NCI-H2196 treated with DMSO at 0.1 percent for 48 hours (cell line): Measurements from ENCODE around the gene SLA2.
"Not testable (repeated sequence)": the region's sequence is repeated elsewhere in the genome, so short reads cannot be mapped to it uniquely, and the experiment has no call there.

Source experiments
- DNase-seq: peaks from one replicate; lab custom pipeline; 2025; ENCODE audit not compliant: unreplicated experiment; lab: John Stamatoyannopoulos, UW

The SLA2 gene

DNA sequence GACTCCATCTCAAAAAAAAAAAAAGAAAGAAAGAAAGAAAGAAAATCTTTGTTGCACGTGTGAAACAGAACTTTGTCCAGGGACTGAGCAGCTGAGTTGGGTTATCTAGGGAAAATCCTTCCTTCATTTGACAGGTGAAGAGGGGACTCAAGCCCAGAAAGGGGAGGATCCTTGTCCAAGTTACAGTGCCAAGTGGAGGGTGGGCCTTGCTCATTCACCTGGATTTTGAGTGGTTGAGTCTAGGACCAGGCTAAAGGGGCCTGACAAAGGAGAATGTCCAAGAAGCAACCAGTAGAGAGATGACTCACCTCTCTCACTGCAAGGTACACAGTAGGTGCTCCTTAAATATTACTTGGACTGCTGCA lies 69.9 kb downstream of the SLA2 start:
- DNase-seq, result no peak

DNA sequence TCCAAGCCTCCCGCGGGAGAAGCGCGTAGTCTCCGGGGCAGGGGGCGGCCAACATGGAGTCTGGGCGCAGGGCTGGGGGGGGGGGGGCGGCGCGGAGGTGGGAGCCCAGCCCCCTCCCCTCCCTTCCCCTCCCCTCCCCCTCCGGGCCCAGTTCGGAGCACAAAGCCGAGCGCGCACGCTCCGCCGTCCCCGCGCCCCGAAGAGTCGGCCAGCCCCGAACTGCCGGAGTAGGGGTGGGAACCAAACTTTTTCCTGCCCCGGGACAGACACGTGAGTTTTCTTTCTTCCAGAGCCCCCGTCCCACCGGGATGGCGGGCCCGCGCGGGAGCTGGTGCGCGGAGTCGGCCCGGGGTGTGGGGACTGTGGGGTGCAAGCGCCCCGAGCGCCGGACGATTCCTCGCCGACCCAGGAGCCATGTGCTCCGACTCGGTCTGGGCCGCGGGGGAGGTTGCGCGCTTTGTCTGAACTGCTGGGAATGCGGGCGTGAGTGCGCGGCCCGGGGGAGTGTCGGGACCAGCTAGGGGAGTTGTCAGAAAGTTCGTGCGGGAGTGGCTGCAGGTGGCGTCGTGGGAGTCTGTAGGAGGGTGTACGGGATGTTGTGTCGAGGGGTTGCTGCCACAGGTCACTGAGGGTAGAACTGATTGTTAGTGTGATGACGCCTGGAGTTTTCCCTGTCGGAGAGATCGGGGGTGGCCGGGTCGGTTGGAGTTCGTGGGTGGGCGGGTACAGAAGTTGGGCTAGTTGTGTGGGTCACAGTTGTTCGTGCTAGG lies 71.4 kb downstream of the SLA2 start:
- DNase-seq, result no peak

DNA sequence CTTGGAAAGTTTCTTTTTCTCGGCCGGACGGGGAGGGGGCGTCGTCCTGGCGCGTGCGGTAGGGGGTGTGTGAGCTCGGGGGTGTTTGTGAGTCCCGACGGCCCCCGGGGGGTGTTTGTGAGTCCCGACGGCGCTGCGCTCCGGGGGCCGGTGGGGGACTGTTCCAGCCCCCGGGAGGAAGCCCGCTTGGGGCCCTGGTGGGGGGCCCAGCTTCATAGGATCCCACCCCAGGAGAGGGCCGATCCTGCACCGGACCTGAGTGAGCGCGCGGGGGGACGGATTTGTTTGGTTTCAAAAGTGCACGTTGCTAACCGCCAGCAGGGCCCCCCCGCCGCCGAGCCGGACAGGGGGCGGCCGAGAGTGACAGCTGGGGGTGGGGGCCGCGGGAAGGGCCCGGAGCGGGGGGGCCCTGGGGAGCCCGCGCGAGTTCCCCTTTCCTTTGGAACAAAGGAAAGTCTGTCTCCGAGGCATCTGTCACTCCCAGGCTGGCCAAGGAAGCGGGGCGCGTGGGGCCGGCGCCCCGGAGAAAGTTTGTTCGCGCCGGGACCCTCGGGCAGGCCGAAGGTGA lies 72.1 kb downstream of the SLA2 start:
- no peak for DNase-seq

DNA sequence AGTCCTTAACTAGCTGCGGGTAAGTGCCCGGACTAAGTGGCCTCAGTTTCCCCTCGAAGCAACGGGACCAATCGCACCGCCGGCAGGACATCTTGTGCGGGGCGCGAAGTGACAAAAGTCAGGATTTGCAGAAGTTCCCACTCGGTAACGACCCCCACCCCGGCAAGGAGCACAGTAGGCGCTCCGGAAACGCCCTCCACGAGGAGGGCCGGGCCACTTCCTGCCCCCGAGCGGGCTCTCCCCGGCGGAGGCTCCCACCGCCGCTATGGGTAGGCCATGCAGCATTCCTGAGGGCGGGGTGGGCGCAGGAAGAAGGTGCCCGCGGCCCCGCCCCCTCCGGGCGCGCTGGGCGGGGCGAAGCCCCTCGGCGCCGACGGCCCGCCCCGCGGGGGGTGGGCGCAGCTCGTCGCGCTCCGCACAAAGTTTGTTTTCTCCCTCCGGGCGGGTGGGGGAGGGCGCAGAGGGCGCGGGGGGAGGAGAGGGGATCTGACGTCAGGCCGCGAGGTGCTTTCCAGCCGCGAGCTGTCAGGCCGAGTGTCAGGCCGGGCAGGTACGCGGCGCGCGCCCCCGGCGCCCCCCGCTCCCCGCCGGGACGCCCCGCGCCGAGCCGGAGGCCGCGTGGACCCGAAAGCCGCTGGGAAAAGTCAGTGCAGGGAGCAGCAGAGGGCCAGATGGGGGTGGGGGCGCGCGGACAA lies 72.7 kb downstream of the SLA2 start, which contains the start of gene TGIF2:
Gene TGIF2, plus strand, starts transcription at position 495 of the 695 bp plus-strand sequence. CDS start 5,178 bp downstream, outside the sequence.
- no peak for DNase-seq

DNA sequence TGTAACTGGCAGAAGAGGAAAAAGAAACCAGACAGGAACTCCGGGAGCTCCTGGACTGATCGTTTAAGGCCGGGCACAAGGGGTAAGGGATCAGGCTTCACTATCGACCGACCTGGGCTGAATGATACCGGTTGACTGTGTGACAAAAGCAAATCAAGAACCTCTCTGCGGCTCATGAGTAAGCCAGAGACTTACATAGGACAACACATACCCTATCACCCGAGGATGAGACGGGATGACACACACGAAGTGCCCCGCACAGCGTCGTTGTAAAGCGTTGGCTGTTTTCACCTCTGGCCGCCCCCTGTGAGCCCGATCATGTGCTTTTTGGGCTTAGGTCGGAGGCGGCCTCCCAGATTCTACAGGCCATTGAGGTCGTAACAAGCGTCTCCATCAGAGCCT lies 73.3 kb downstream of the SLA2 start:
- no peak for DNase-seq

DNA sequence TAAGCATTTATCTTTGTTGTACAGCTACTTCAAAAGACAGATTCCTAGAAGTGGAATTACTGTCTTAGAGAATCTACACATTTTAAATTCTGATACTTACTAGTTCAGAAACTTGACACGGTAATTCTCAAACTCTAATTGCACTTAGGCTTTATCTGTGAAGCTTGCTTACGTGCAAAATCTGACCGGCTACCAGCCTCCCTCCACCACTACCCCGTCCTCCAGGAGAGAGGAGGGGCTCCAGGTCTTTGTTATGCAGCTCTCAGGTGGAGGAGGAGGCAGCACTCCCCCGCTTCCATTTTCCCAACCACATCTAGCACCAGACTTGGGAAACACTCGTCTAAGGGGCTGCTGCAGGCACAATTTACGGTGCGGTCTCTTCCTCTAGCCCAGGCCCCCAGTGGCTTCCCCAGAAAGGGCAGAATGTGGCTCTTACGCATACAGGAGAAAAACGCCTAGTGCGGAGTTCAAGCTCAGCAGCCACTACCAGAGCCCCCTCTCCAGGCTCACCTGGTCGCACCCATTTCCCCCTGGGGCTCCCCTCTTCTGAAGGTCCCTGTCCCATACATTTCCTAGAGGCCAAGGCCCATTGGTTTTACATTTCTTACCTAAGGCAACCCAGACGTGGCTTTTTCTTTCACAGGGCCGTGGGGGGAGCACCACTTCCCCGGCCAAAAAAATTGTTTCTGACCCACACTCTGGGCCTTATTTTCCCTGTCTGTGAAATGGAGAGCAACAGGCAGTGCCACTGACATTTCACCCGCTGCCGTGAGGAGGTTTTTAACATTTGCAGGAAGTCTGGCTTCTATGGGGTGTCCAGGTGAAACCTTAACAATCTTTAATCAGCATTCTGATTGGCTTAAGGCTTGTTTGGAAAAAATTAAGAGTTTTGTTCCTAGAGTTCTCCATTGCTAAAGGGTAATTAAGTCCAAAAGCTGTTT lies 74.2 kb downstream of the SLA2 start:
- no peak for DNase-seq

DNA sequence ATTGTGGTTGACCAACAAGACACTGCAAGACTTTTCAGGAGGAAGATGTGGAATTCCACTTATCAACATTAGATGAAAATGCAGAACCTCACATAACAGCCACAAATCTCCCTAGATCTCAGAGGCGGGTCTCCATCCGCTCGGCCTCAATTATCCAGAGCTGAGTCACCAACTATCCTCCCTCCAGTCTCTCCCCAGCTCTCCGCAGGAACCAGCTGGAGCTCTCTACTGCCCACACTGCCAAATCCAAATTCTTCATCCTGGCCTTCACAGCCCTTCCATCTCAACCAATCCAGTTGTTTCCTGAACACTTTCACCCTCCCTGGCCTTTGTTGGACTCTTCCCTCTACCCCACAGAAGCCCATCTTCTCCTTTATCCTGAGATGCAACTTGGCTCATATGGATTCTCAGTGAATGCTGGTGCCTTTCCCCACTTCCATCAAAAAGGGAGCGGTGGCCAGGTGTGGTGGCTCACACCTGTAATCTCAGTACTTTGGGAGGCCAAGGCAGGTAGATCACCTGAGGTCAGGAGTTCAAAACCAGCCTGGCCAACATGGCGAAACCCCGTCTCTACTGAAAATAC lies 76.1 kb downstream of the SLA2 start:
- DNase-seq, result no peak

DNA sequence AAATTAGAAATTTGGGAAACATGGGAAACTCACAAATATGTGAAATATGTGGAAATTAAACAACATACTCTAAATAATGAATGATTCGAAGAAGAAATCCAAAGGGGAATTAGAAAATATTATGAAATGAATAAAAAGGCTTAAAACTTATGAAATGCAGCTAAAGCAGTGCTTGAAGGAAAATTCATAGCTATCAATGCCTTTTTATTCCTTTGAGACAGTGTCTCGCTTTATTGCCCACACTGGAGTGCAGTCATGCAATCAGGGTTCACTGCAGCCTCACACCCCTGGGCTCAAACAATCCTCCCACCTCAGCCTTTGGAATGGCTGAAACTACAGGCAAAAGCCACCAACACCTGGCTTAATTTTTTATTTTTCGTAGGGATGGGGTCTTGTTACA lies 80.5 kb downstream of the SLA2 start:
- no peak for DNase-seq

DNA sequence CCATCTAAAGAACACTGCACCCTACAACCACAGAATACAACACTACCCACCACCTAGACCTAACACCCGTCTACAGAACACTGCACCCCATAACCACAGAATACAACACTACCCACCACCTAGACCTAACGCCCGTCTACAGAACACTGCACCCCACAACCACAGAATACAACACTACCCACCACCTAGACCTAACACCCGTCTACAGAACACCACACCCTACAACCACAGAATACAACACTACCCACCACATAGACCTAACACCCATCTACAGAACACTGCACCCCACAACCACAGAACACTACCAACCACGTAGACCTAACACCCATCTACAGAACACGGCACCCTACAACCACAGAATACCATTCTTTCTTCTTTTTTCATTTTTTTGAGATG lies 81.3 kb downstream of the SLA2 start:
- not testable (repeated sequence) for DNase-seq

DNA sequence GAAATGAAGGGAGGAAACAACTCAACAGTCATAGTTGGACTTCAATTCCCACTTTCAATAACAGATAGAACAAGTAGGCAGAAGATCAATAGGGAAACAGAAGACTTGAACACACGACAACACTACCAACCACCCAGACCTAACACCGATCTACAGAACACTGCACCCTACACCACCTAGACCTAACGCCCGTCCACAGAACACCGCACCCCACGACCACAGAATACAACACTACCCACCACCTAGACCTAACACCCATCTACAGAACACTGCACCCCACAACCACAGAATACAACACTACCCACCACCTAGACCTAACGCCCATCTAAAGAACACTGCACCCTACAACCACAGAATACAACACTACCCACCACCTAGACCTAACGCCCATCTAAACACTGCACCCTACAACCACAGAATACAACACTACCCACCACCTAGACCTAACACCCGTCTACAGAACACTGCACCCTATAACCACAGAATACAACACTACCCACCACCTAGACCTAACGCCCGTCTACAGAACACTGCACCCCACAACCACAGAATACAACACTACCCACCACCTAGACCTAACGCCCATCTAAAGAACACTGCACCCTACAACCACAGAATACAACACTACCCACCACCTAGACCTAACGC lies 81.8 kb downstream of the SLA2 start:
- DNase-seq, result not testable (repeated sequence)

DNA sequence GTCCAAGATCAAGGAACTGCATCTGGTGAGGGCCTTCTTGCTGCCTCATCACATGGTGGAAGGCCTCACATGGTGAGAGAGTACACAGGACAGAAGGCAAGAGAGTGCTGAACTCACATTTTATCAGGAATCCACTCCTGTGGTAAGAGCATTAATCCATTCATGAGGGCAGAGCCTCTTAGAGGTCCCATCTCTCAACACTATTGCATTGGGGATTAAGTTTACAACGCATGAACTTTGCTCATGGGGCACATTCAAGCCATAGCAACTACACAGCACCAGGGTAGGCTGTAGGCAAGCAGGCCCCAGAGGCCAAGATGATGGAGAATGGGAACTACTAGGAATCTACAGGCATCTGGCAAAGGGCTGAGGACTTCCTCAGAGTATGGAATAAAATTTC lies 82.6 kb downstream of the SLA2 start:
- DNase-seq, result no peak

DNA sequence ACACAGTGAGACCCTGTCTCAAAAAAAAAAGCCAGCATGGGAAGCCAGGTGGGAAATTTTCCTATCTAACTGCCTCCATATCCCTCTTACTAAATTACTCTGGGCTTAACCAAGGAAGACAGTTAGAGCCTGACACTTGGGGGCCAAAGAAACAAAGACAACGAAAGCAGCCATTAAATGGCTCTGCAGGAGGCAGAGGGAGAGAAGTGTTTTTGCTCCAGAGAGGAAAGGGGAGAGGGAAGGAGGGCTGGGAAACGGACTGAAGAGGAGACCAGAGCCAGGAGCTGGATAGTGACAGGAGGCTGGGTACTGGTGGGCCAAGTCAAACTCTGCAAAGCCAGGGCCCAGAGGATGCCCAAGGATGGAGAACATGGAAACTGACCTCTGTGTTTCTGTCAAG lies 83.3 kb downstream of the SLA2 start:
- no peak for DNase-seq
